Neuronal stem cell (in vitro differentiated cells): ENCODE measurements around the gene ERCC6L2.
A peak's percentile ranks its signal among the peaks of the same experiment; 100 is the strongest.

Experiments used
- DNase-seq: peaks from one replicate; pipeline ENCODE4 v3.0.0-alpha.2; 2013; ENCODE audit warnings: low spot score
- H2AFZ ChIP-seq: one replicate; pipeline ENCODE4 v1.6.1; 2013; ENCODE audit warnings: mild to moderate bottlenecking, low read length, inconsistent platforms
- H2AK5ac ChIP-seq: 2 replicates; pipeline ENCODE4 v1.6.1; 2013; ENCODE audit warnings: low read depth, mild to moderate bottlenecking, inconsistent platforms, low read length, moderate library complexity, mixed read lengths
- H2BK120ac ChIP-seq: 2 replicates; pipeline ENCODE4 v1.6.1; 2013; ENCODE audit warnings: low read depth, mild to moderate bottlenecking, inconsistent platforms, low read length, moderate library complexity, mixed read lengths
- H2BK12ac ChIP-seq: one replicate; pipeline ENCODE4 v1.6.1; 2013; ENCODE audit warnings: low read length, inconsistent platforms
- H2BK15ac ChIP-seq: 2 replicates; pipeline ENCODE4 v1.6.1; 2013; ENCODE audit warnings: mild to moderate bottlenecking, low read length, inconsistent platforms, mixed read lengths
- H2BK5ac ChIP-seq: one replicate; pipeline ENCODE4 v1.6.1; 2013; ENCODE audit warnings: inconsistent platforms, mild to moderate bottlenecking, low read length, moderate library complexity
- H3K14ac ChIP-seq: one replicate; pipeline ENCODE4 v1.6.1; 2013; ENCODE audit warnings: low read length, inconsistent platforms
- H3K18ac ChIP-seq: 2 replicates; pipeline ENCODE4 v1.6.1; 2013; ENCODE audit warnings: low read length, inconsistent platforms
- H3K23ac ChIP-seq: 2 replicates; pipeline ENCODE4 v1.6.1; 2013; ENCODE audit warnings: low read depth, mild to moderate bottlenecking, mixed read lengths, low read length, inconsistent platforms; ENCODE audit not compliant: poor library complexity
- H3K27ac ChIP-seq: replicated peaks from 3 replicates; pipeline ENCODE4 v1.5.1; 2013; ENCODE audit warnings: low read length, inconsistent platforms
- H3K27me3 ChIP-seq, 3 experiments: 2 replicates each; pipeline ENCODE4 v1.6.1; 2013; ENCODE audit warnings: low read length in 3 of 3, mild to moderate bottlenecking in 2 of 3, inconsistent platforms in 1 of 3, low read depth in 1 of 3, mixed read lengths in 1 of 3, moderate library complexity in 1 of 3; ENCODE audit not compliant: control insufficient read depth in 3 of 3, insufficient read depth in 3 of 3
- H3K36me3 ChIP-seq, 2 donors: replicated peaks in 1 of 2; 2 replicates each; pipeline ENCODE4 v1.6.1; 2013; ENCODE audit warnings: low read length in 2 of 2; ENCODE audit not compliant: control insufficient read depth in 2 of 2, insufficient read depth in 2 of 2
- H3K4ac ChIP-seq: 2 replicates; pipeline ENCODE4 v1.6.1; 2013; ENCODE audit warnings: inconsistent platforms, mild to moderate bottlenecking, low read length, moderate library complexity
- H3K4me1 ChIP-seq, 2 donors: 1 replicate in 1 of 2; 2 replicates in 1 of 2; pipeline ENCODE4 v1.6.1; 2013; ENCODE audit warnings: low read length in 2 of 2, low read depth in 1 of 2; ENCODE audit not compliant: control insufficient read depth in 2 of 2, insufficient read depth in 1 of 2
- H3K4me2 ChIP-seq: one replicate; pipeline ENCODE4 v1.6.1; 2013; ENCODE audit warnings: mild to moderate bottlenecking, low read length, inconsistent platforms; ENCODE audit not compliant: insufficient read depth, poor library complexity, severe bottlenecking
- H3K4me3 ChIP-seq, 2 donors: 2 replicates each; pipeline ENCODE4 v1.5.1; 2013; ENCODE audit warnings: low read length in 2 of 2, mild to moderate bottlenecking in 2 of 2, inconsistent platforms in 1 of 2, moderate library complexity in 1 of 2
- H3K79me1 ChIP-seq: one replicate; pipeline ENCODE4 v1.6.1; 2013; ENCODE audit warnings: low read depth, mild to moderate bottlenecking, inconsistent platforms, low read length, moderate library complexity
- H3K9ac ChIP-seq: one replicate; pipeline ENCODE4 v1.6.1; 2013; ENCODE audit warnings: mild to moderate bottlenecking, low read depth, low read length, inconsistent platforms; ENCODE audit not compliant: poor library complexity
- H3K9me3 ChIP-seq, 2 donors: replicated peaks in 1 of 2; 2 replicates each; pipeline versions ENCODE3 to v1.6.1; 2013; ENCODE audit warnings: low read length in 2 of 2, mild to moderate bottlenecking in 2 of 2, inconsistent platforms in 1 of 2, low read depth in 1 of 2, mixed read lengths in 1 of 2, moderate library complexity in 1 of 2; ENCODE audit not compliant: control insufficient read depth in 2 of 2, insufficient read depth in 1 of 2
- H4K8ac ChIP-seq: one replicate; pipeline ENCODE4 v1.6.1; 2013; ENCODE audit warnings: low read depth, mild to moderate bottlenecking, inconsistent platforms, low read length, moderate library complexity
- H4K91ac ChIP-seq: one replicate; pipeline ENCODE4 v1.6.1; 2013; ENCODE audit warnings: low read length, low read depth, mild to moderate bottlenecking, inconsistent platforms; ENCODE audit not compliant: poor library complexity
- WGBS, 2 donors: extraction: QIAGEN DNeasy Blood & Tissue Kit; methylation state at CpG; one replicate each; pipeline ENCODE4 v1.1.7; 2013; ENCODE audit warnings: missing lambda C conversion rate in 2 of 2, mixed read lengths in 1 of 2; ENCODE audit not compliant: insufficient read length in 2 of 2, insufficient replicate concordance in 1 of 2; ENCODE audit errors: extremely low coverage in 2 of 2; 5-methylcytosine and 5-hydroxymethylcytosine counted together

ERCC6L2 gene

GRCh38 chr9:95876138-95876444 lies 600 bp downstream of the ERCC6L2 start:
- Histone ChIP-seq H3K9me3 (no peaks in the 10 kb centered on the region), H4K8ac (no peak overlapping the region), H3K9ac (peak overlapping the region; percentile 98), H3K4me1 (peaks cover 4% of the 10 kb centered on the region in 2 donors), H3K14ac (no peak overlapping the region), H3K79me1 (no peaks in the 10 kb centered on the region), H2AK5ac (no peak overlapping the region), H2BK5ac (peak overlapping the region; percentile 97), H4K91ac (no peak overlapping the region), H3K4me2 (no peak overlapping the region), H3K4me3 (peak overlapping the region in 1 of 2 donors; percentile 94), H3K27me3 (no peaks in the 10 kb centered on the region), H3K18ac (peak overlapping the region; percentile 95), H3K4ac (no peak overlapping the region), H2BK15ac (peak overlapping the region; percentile 84), H3K27ac (peak overlapping the region; percentile 98), H3K23ac (peak overlapping the region; percentile 99), H2AFZ (peak overlapping the region; percentile 96), H2BK120ac (peak overlapping the region; percentile 95), H3K36me3 (peaks cover 0 to 20% of the 10 kb centered on the region in 2 donors), H2BK12ac (no peak overlapping the region)
- DNase-seq = no peak
- WGBS, 2 donors = no CpG with 5 or more reads among the region's 9 CpGs

- no peak overlapping the region for H3K27ac ChIP-seq
- H2AFZ ChIP-seq = no peak overlapping the region
Measured at GRCh38 chr9:95876595-95876994, 1.1 kb downstream of the ERCC6L2 start.

DNA sequence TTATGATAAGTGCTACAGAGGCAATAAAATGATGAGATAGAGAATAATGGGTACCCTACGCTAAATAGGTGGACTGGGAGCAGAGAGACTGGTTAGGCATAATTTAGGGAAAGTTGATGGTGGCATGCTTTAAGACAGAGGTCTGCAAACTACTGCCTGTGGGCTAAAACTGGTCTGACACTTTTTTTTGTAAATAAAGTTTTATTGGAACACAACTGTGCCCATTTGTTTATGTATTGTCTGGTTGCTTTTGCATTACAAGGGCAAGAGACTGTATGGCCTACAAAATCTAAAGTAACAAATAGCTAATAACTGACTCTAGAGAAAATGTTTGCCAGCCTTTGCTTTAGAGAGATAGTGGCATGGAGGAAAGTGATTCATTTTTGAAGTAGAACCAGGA lies 2.5 kb downstream of the ERCC6L2 start:
- WGBS, 2 donors = no CpG with 5 or more reads among the region's 1 CpG
- H3K36me3 ChIP-seq = peaks cover 1 to 24% of the 10 kb centered on the region in 2 donors
- no peak overlapping the region for H3K9ac ChIP-seq
- H3K4me3 ChIP-seq = no peak overlapping the region
- H3K14ac ChIP-seq = no peak overlapping the region
- no peak overlapping the region for H4K91ac ChIP-seq
- H3K27me3 ChIP-seq = no peaks in the 10 kb centered on the region
- H2BK5ac ChIP-seq = no peak overlapping the region
- peaks cover 4% of the 10 kb centered on the region in 2 donors for H3K4me1 ChIP-seq
- no peak overlapping the region for H3K18ac ChIP-seq
- H3K79me1 ChIP-seq = no peaks in the 10 kb centered on the region
- H3K23ac ChIP-seq = no peak overlapping the region
- no peak overlapping the region for H2BK12ac ChIP-seq
- no peak overlapping the region for H3K4ac ChIP-seq
- H2AFZ ChIP-seq = no peak overlapping the region
- DNase-seq = no peak
- H3K27ac ChIP-seq = no peak overlapping the region
- no peaks in the 10 kb centered on the region for H3K9me3 ChIP-seq
- no peak overlapping the region for H2BK15ac ChIP-seq
- H4K8ac ChIP-seq = no peak overlapping the region
- H2BK120ac ChIP-seq = no peak overlapping the region
- no peak overlapping the region for H3K4me2 ChIP-seq
- H2AK5ac ChIP-seq = no peak overlapping the region

More at GRCh38 chr9:95876595-95876994, 1.1 kb downstream of the ERCC6L2 start:
- Histone ChIP-seq H4K8ac (no peak overlapping the region), H3K9me3 (no peaks in the 10 kb centered on the region), H3K9ac (no peak overlapping the region), H3K4me3 (peak overlapping the region in 1 of 2 donors; percentile 94), H2AK5ac (no peak overlapping the region), H3K27me3 (no peaks in the 10 kb centered on the region), H3K36me3 (peaks cover 0 to 22% of the 10 kb centered on the region in 2 donors), H3K4me1 (peaks cover 4% of the 10 kb centered on the region in 2 donors), H2BK15ac (no peak overlapping the region), H3K4me2 (no peak overlapping the region), H2BK12ac (no peak overlapping the region), H2BK5ac (no peak overlapping the region), H2BK120ac (no peak overlapping the region), H3K23ac (no peak overlapping the region), H4K91ac (no peak overlapping the region), H3K4ac (no peak overlapping the region), H3K79me1 (no peaks in the 10 kb centered on the region), H3K14ac (no peak overlapping the region), H3K18ac (no peak overlapping the region)
- no CpG with 5 or more reads among the region's 3 CpGs for WGBS, 2 donors
- DNase-seq = no peak

GRCh38 chr9:95879591-95879990 lies 4.1 kb downstream of the ERCC6L2 start:
- Histone ChIP-seq H2BK120ac (no peak overlapping the region), H2AK5ac (no peak overlapping the region), H3K4me3 (no peak overlapping the region), H3K79me1 (no peaks in the 10 kb centered on the region), H3K14ac (no peak overlapping the region), H3K18ac (no peak overlapping the region), H2BK12ac (no peak overlapping the region), H2BK15ac (no peak overlapping the region), H3K36me3 (peaks cover 1 to 40% of the 10 kb centered on the region in 2 donors), H4K91ac (no peak overlapping the region), H3K4ac (no peak overlapping the region), H3K27ac (no peak overlapping the region), H3K9ac (no peak overlapping the region), H3K27me3 (no peaks in the 10 kb centered on the region), H3K23ac (no peak overlapping the region), H2AFZ (no peak overlapping the region), H3K4me1 (peaks cover under 1 to 2% of the 10 kb centered on the region in 2 donors), H4K8ac (no peak overlapping the region), H3K9me3 (no peaks in the 10 kb centered on the region), H3K4me2 (no peak overlapping the region), H2BK5ac (no peak overlapping the region)
- no peak for DNase-seq
